Right lobe of liver (tissue), 6 donors: Measurements from ENCODE around the gene RNF31. TPM values are rescaled to one million over a fixed set of nuclear protein-coding genes. Genes with fewer than 3 reads are reported as not detected.

Experiments
- ATAC-seq, 4 donors: fragments of 200-7000 bp; cut with Tn5 transposase; one replicate each; pipeline ENCODE4 v1.9.1; 2020; ENCODE audit warnings: mild to moderate bottlenecking in 4 of 4, moderate library complexity in 4 of 4
- DNase-seq, 3 donors: peaks; one replicate each; pipeline ENCODE4 v3.0.0-alpha.2; 2020
- H3K27ac ChIP-seq, 3 donors: fragments of 200-600 bp; one replicate each; pipeline ENCODE4 v1.8.0; 2022
- H3K27me3 ChIP-seq, 2 donors: fragments of 200-600 bp; one replicate each; pipeline ENCODE4 v1.8.0; 2022
- H3K36me3 ChIP-seq, 4 donors: fragments of 200-600 bp; sonication (generic) in 1 of 4; one replicate each; pipeline versions ENCODE4 v1.5.1 to v1.8.0; 2017 to 2022; ENCODE audit warnings: control low read depth in 1 of 4
- H3K4me1 ChIP-seq, 4 donors: fragments of 200-600 bp; sonication (generic) in 1 of 4; one replicate each; pipeline versions ENCODE4 v1.5.1 to v1.8.0; 2017 to 2022; ENCODE audit warnings: control low read depth in 1 of 4
- H3K4me3 ChIP-seq, 3 donors: fragments of 200-600 bp; one replicate each; pipeline ENCODE4 v1.8.0; 2022
- H3K9me3 ChIP-seq, 4 donors: fragments of 200-600 bp; sonication (generic) in 1 of 4; one replicate each; pipeline versions ENCODE4 v1.5.1 to v1.8.0; 2017 to 2022; ENCODE audit warnings: control low read depth in 1 of 4
- CTCF ChIP-seq, 4 donors: fragments of 200-600 bp in 3 of 4; fragments of 450-650 bp in 1 of 4; IDR thresholded peaks; one replicate each; pipeline versions ENCODE4 v1.5.1 to v1.8.0; 2016 to 2022; ENCODE audit warnings: antibody characterized with exemption in 4 of 4, mild to moderate bottlenecking in 2 of 4
- POLR2A ChIP-seq: fragments of 450-650 bp; IDR thresholded peaks from one replicate; pipeline ENCODE4 v1.6.1; 2017; ENCODE audit warnings: antibody characterized with exemption, mild to moderate bottlenecking
- WGBS: methylation state at CpG from one replicate; pipeline ENCODE4 v1.1.6; 2018; ENCODE audit warnings: low coverage, low lambda C conversion rate; ENCODE audit not compliant: insufficient coverage; ENCODE audit errors: missing lambda C conversion rate; 5-methylcytosine and 5-hydroxymethylcytosine counted together
- intact Hi-C, 2 donors: fragments of 100-400 bp; cut with DNase I; formaldehyde crosslinking; loops; one replicate each; pipeline versions ENCODE4 v1.11.2 to v1.14.1; 2022
- total RNA-seq, 6 experiments: library from RNA; depleted of rRNA in 2 of 6; stranded (reverse); fragments of >200 nt in 2 of 6; fragmentation: NEBNext Ultra II Directional in 3 of 6; extraction: Animal tissue kit (Norgen Biotek cat#: 25700) in 3 of 6; gene quantifications; one replicate each; pipeline versions ENCODE4 v1.1.0 to v1.2.4, GENCODE V29; 2016 to 2023
- donor health status: DM: no; HTN: yes; CAD: no.
- donor health status: DM: no; HTN: no; CAD: no.
- donor health status: DM: no; HTN: no; CAD: no.
- donor health status: DM: no; HTN: yes; CAD: no.
- donor health status: DM: no; HTN: yes; CAD: no.

Gene RNF31
- total RNA-seq, 6 experiments from 2014 or later = 17.5 to 39.6 (median 26.2) TPM

GRCh38 chr14:24113379-24113800, 33.9 kb upstream of the RNF31 start:
- intact Hi-C loops = no loop called here
- 10% methylated on average over 10 of the region's 15 CpGs for WGBS
- Histone ChIP-seq H3K9me3 (no peaks in the 10 kb centered on the region), H3K36me3 (peaks cover 0 to 14% (median 3%) of the 10 kb centered on the region in 4 donors), H3K4me3 (peak overlapping the region; percentile 63 to 82 (median 82)), H3K27ac (peak overlapping the region; percentile 88 to 100 (median 89)), H3K27me3 (no peaks in the 10 kb centered on the region), H3K4me1 (peaks cover 0 to 46% (median 14%) of the 10 kb centered on the region in 4 donors)
- TF ChIP-seq POLR2A = no peak
- no peak for TF ChIP-seq CTCF (IDR thresholded peaks at IDR 0.05)
- ATAC-seq = no peak
- DNase-seq = no peak

- H3K4me1 ChIP-seq = peaks cover 0 to 40% (median 14%) of the 10 kb centered on the region in 4 donors
- intact Hi-C loops = no loop called here
- DNase-seq (peak; percentile 94 to 97 (median 97)), ATAC-seq (peak; percentile 61 to 73 (median 66))
- no peaks in the 10 kb centered on the region for H3K9me3 ChIP-seq
- peaks cover 0 to 20% (median 5%) of the 10 kb centered on the region in 4 donors for H3K36me3 ChIP-seq
- peak overlapping the region; percentile 88 to 100 (median 89) for H3K27ac ChIP-seq
- H3K27me3 ChIP-seq = no peaks in the 10 kb centered on the region
- H3K4me3 ChIP-seq = peak overlapping the region; percentile 63 to 82 (median 82)
- WGBS = 0% methylated on average over 30 of the region's 42 CpGs
- TF ChIP-seq POLR2A (peak; percentile 84), CTCF (IDR thresholded peaks at IDR 0.05) (no peak)
Measured at GRCh38 chr14:24113801-24114531, 33.3 kb upstream of the RNF31 start.

- DNase-seq = peak; percentile 99 to 100 (median 99)
- WGBS = under 1% methylated on average over 33 of the region's 65 CpGs
- Histone ChIP-seq H3K4me1 (peaks cover 0 to 34% (median 11%) of the 10 kb centered on the region in 4 donors), H3K36me3 (peaks cover 0 to 28% (median 10%) of the 10 kb centered on the region in 4 donors), H3K4me3 (peak within 1 kb of the TSS; percentile 63 to 82 (median 82)), H3K27ac (peak within 1 kb of the TSS; percentile 88 to 100 (median 89)), H3K27me3 (no peaks in the 10 kb centered on the region), H3K9me3 (no peaks in the 10 kb centered on the region)
- ATAC-seq = peak; percentile 82 to 93 (median 85)
- intact Hi-C loops = no loop called here
- TF ChIP-seq CTCF (IDR thresholded peaks at IDR 0.05) (no peak), POLR2A (peak; percentile 84)
Measured at GRCh38 chr14:24114532-24115421, 32.5 kb upstream of the RNF31 start, which contains the start of the genes DCAF11 and NRL. DCAF11 (plus strand) TSS chr14:24114777; CDS start chr14:24115595, 818 bp downstream. NRL (minus strand) TSS chr14:24114949; CDS start chr14:24082848, 32,101 bp downstream.

GRCh38 chr14:24115422-24116127, 31.7 kb upstream of the RNF31 start:
- H3K4me3 ChIP-seq = peak overlapping the region; percentile 50 to 82 (median 82)
- intact Hi-C loops = no loop called here
- H3K4me1 ChIP-seq = peaks cover 0 to 27% (median 9%) of the 10 kb centered on the region in 4 donors
- peak overlapping the region; percentile 88 to 100 (median 89) for H3K27ac ChIP-seq
- TF ChIP-seq POLR2A (no peak), CTCF (IDR thresholded peaks at IDR 0.05) (no peak)
- ATAC-seq = no peak
- WGBS = 0% methylated on average over 10 of the region's 14 CpGs
- H3K36me3 ChIP-seq = peaks cover 0 to 36% (median 12%) of the 10 kb centered on the region in 4 donors
- no peak for DNase-seq
- no peaks in the 10 kb centered on the region for H3K27me3 ChIP-seq
- H3K9me3 ChIP-seq = no peaks in the 10 kb centered on the region
